Astrocyte of the hippocampus (primary cell): Measurements from ENCODE around the gene TRAF3IP1.
A peak's percentile ranks its signal among the peaks of the same experiment; 100 is the strongest.

Experiments used
- DNase-seq: peaks from one replicate; pipeline ENCODE4 v3.0.0; 2011; ENCODE audit warnings: low read depth, low spot score

The TRAF3IP1 gene

DNA sequence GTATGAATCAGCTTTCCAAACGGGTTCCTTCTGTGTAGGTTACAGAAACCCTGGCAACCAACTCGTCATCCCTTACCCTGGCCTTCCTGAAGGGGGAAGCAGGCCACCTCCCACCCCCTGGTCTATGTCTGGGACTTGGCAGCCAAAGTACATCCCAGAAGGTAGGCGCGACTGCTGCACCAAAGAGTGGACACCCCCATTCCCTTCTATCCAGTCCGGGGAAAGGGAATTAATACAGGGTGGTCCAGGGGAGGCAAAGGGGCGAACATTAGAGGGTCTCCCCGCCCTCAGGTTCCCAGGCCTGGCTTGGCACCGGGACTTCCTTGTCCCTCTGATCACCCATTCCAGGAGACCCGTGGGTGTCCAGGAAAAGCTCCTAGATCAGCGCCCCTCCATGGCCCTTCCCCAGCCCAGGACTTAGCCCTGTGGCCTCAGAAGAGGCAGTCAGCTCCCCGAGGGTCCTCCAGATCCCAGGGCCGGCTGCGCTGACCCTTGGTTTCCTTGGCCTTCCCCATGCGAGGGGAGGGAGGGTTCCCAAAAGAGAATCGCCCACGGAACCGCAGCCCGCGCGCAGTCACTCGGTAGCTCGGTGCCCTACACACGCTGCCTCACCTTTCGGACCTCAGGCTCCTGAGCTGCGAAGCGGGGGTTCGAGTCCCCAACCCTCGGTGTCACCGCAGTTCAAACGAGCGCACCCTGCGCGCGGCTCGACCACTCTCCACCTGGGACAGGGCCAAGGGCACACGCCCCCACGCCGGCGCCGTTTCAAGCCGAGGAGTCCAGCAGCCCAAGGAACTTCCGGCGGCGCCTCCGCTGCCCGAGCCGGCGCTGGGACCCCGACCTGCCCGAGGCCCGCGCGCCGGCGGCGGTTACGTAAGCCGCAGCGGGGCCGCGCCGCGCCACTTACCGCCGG is 32.3 kb upstream of the TRAF3IP1 start, which contains the start of gene PER2:
Gene PER2, minus strand, starts transcription at position 874 of the 913 bp plus-strand sequence. CDS start 10,674 bp downstream, outside the sequence.
- peak; percentile 89 for DNase-seq

DNA sequence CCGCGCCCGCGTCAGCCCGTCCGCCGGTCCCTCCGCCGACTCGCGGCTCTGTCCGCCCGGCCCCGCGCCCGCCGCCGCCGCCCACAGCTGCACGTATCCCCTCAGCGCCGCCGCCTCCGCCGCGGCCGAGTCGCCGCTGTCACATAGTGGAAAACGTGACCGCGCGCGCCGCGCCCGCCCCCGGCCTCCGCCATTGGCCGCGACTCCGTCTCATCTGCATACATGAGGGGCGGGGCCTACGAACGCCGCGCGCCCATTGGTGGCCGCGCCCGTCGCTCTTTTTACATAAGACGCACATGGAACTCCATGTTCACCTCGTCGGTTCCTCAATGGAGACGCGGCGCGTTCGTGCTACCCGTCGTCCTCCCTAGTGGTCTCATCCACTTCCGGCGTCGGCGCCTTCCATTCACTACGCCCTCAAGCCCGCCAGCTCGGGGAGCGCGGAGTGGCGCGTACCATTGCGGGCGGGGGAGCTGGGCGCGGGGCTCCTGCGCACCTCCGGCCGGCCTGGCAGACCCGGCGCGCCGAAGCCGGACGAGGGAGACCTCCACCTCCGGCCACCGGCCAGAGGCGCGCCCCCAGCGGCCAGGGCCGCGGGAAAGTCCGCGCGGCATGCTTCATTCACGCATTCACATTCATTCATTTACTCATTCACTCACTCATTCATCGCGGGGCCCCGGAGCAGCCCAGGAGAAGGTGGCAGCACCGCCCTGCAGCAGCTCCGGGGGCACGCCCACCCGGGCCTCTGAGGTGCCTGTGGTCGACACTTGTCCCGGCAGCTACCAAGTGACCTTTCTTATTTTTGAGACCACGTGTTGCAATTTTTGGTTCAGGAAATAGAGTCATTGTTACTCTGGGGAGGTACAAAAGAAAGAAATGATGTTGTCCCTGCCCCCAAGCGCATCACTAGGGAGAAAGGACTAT is 31.4 kb upstream of the TRAF3IP1 start:
- DNase-seq = peak; percentile 100

DNA sequence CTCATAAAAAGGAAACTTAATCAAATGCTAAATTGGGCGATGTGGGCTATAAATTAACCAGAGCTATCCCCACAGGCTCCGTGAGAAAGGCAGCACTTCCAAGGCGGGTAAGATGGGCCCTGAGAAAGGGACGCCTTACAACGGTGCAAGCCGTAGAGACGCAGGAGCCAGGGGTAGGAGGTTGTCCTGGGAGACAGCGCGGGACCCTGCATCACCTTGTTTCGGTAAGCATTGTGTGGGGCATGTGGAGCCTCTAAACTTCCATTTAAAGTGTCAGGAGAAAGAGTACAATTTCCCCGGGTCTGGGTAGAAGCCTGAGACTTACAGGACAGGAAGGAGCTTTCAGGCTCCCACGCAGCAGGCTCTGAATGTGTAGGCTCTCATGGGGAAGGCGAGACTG is 30.7 kb upstream of the TRAF3IP1 start:
- DNase-seq = no peak

GRCh38 chr2:238290091-238290509 is 30.2 kb upstream of the TRAF3IP1 start:
- DNase-seq = peak; percentile 51

GRCh38 chr2:238290715-238291549 is 29.4 kb upstream of the TRAF3IP1 start:
- no peak for DNase-seq

DNA sequence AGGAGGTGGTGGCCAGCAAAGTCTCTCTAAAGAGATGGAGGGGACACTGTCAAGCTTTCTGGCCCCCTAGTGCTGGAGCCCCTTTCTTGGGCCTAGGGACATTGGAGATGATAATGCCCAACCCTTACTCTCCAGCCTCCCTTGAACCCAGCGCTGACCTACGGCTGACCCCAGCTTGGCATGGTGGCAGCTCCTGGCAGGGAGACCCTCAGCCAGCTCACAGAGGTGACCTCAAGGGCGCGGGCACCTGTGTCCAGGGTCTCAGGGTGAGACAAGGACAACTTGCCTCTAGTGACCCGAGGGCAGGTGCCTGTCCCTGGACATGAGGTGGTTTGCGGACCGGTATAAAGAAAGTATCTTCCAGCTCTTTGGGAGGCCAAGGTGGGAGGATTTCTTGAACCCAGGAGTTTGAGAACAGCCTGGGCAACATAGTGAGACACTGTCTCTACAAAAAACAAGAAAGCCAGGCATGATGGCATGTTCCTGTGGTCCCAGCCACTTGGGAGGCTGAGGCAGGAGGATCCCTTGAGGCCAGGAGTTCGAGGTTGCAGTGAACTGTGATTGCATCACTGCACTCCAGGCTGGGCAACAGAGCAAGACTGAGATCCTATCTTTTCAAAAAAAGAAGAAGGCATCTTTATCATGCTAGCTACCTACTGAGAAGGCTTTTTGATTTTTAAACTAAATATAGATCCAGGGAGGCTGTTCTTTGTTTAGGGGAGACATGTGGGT is 28.6 kb upstream of the TRAF3IP1 start:
- DNase-seq = no peak

DNA sequence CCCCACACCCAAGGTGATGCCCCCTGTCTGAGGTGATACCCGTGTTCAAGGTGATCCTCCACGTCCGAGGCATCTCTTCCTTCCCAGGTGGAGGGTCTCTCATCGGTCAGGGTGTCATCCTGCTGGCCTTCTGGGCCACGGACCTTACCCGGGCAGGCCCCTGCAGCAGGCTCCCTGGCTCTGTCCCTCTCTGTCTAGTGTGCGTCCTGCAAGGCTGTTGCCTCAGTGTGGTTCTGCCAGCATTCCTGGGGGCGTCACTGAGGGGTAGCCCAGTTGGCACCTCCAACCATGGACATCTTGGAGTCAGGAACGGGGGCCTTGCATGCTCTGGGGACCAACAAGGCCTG is 26.3 kb upstream of the TRAF3IP1 start:
- no peak for DNase-seq

DNA sequence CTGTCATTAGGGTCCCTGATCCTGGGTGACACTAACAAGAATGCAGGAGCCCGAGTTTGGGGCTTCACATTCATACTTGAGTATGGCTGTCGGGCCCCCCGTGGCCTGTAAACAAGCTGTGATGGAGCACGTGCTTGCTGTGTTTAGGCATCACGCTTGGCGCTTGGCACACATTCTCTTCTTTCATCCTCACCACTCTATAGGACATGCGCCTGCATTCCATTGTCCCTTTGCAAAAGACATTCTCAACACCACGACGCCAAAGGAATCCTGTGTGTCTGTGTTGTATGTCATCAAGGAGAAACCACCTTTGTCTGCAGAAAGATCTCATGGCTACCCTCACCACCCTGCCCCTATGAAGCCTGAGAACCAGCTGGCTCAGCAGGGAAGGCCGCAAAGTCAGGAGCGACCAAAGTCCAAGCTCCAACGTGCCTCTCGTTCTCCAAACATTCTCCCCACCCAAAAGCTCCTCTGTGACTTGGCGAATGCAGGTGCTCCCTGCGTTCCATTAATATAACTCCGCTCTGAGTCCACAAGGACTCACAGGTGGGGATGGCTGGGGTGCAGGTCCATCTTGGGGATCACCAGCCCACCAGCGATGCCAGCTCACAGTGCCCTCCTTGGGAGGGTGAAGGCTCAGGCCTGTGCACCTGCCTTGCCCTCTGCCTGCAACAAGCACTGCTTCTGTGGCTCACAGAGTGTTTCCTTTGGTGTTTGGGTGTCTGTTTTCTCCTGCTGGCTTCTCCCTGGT is 25.8 kb upstream of the TRAF3IP1 start:
- DNase-seq = no peak

DNA sequence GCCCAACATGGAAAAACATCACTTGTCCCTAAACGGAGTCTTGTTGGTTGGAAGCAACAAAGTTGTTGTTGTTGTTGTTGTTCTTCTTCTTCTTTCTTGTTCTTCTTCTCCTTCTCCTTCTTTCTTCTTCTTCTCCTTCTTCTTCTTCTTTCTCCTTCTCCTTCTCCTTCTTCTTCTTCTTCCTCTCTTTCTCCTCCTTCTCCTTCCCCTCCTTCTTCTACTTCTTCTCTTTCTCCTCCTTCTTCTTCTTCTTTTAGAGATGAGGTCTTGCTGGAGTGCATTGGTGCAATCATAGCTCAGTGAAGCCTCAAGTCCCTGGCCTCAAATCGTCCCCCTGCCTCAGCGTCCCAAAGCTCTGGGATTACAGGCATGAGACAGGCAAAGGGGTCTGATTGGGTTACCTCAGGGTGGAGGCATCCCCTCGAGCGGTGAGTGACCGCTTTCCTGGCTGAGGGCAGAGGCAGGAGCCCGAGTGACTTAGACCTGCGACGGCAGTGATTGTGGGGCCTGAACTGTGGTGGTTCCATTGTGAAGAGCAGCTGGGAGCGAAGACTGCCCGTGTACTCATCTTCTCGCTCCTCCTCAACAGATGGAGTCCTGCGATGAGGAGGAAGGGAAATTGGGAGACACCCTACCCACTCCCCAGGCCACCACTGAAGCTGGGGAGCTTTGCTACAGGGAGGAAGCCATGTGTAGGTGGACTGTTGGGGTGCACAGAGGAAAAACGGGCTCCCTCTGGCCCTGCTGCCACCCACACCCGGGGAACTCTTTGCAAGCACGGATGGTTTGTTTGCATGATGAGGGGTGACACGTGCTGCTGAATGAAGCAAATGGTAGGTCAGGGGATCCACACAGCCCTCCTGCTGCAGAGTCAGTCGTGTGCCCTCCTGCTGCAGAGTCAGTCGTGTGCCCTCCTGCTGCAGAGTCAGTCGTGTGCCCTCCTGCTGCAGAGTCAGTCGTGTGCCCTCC is 24.9 kb upstream of the TRAF3IP1 start:
- DNase-seq = no peak

DNA sequence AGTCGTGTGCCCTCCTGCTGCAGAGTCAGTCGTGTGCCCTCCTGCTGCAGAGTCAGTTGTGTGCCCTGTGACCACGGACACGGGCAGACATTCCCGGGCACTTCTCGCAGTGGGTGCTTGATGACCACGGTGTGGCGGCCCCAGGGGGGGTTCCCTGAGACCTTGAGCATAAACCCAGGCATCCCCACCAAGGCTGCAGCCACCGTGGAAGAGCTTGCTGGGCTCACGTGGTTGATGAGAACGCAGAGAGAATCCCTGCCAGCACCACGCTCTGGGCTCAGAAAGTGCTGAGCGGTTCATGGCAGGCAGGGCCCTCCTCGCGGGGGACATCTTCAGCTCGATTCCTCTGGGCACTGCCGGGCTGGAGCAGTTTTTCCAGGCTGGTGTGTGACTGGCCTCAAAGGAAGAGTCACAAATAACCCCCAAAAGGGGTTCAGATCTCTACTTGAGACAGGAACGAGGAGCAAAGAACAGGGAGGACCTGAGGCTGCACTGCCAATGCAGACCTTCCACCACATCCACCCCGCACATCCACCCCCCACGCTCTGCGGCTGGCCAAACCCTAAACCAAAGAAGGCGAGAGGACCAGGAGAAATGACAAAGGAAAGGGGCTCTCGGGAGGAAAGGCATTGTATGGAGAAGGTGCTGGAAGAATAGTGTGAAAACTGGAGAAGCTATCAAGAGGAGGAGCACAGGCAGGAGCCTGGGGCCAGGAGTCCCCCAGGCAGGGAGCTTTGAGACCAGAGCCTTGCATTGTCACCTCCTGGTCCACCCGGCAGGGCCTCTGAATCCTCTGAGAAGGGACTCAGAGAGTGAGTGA is 23.5 kb upstream of the TRAF3IP1 start:
- no peak for DNase-seq

DNA sequence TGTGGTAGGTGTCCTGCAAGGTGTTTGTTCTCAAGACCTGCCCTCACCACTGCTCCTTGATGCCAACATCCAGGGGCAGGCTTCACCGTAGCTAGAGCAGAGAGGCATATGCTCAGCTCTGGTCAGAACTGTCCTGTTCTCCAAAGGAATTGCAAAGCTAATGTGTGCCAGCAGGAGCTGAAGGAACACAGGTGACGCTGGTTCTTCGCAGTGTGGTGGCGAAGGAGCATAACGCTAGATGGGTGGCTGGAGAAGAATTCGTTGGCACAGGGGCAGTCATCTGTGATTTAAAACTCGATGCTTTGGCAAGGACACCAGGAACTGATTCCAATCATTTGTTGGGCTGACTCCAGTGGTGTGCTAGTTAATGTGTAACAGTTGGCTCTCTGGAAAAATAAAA is 20.5 kb upstream of the TRAF3IP1 start:
- DNase-seq = no peak

DNA sequence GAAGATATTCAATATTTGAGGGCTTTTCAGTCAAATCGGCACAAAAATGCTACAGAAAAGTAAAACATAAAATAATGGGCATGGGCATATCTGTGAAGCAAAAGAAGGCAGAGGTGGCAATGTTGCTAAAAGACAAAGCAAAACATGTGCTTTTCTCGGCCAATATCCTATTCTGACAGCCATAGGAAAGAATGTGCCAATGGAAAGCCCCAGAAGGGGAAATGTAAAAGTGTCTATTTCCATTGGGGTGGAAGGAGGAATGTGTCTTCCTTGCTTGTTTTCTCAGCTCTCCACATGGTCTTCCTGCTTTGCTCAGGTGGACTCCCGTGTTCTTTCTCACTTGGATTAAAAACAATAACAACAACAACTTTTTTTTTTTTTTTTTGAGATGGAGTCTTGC is 18.2 kb upstream of the TRAF3IP1 start:
- peak; percentile 41 for DNase-seq

GRCh38 chr2:238302751-238303150 is 17.6 kb upstream of the TRAF3IP1 start:
- no peak for DNase-seq

DNA sequence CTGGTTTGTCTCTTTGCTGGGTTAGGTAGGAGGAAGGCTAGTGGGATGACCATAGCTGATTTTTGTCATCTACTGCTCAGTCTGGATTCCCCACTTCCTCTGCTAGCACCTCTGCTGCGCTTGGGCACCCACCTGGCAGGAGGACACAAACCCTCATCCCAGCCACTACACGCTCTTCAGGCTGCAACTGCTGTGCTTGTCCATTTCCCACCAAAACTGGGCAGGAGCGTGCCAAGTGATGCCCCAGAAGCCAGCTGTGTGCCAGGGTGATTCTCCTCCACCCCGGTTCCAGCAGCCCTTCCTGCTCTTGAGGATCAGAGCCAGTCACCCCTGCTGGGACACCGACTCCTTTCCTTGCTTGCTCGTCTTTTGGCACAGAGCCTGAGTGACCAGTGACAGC is 16.2 kb upstream of the TRAF3IP1 start:
- DNase-seq = no peak

- DNase-seq = no peak
These were observed 15.0 kb upstream of the TRAF3IP1 start for GRCh38 chr2:238305092-238305862.

- no peak for DNase-seq
These were observed 14.2 kb upstream of the TRAF3IP1 start for GRCh38 chr2:238305965-238306671.

GRCh38 chr2:238306672-238306998 is 13.7 kb upstream of the TRAF3IP1 start:
- DNase-seq = no peak
